Right lobe of liver (tissue), 4 donors: ENCODE measurements around the gene CHRD.
"Not testable (repeated sequence)": the region's sequence is repeated elsewhere in the genome, so short reads cannot be mapped to it uniquely, and the experiment has no call there.

Experiments used
- POLR2A ChIP-seq: fragments of 450-650 bp; IDR thresholded peaks from one replicate; pipeline ENCODE4 v1.6.1; 2017; ENCODE audit warnings: antibody characterized with exemption, mild to moderate bottlenecking
- TF ChIP-seq, protein P1 (sequence below), 4 donors: fragments of 200-600 bp in 3 of 4; fragments of 450-650 bp in 1 of 4; IDR thresholded peaks; one replicate each; pipeline versions ENCODE4 v1.5.1 to v1.8.0; 2016 to 2022; ENCODE audit warnings: antibody characterized with exemption in 4 of 4, mild to moderate bottlenecking in 2 of 4
- donor health status: DM: no; HTN: no; CAD: no.
- donor health status: DM: no; HTN: no; CAD: no.
- donor health status: DM: no; HTN: yes; CAD: no.

DNA sequence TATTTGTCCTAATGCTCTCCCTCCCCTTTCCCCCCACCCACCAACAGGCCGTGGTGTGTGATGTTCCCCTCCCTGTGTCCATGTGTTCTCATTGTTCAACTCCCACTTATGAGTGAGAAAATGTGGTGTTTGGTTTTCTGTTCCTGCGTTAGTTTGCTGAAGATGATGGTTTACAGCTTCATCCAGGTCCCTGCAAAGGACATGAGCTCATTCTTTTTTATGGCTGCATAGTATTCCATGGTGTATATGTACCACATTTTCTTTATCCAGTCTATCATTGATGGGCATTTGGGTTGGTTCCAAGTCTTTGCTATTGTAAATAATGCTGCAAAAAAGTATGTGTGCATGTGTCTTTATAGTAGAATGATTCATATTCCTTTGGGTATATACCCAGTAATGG, 53.3 kb downstream of the CHRD start:
- TF ChIP-seq, protein P1, sequence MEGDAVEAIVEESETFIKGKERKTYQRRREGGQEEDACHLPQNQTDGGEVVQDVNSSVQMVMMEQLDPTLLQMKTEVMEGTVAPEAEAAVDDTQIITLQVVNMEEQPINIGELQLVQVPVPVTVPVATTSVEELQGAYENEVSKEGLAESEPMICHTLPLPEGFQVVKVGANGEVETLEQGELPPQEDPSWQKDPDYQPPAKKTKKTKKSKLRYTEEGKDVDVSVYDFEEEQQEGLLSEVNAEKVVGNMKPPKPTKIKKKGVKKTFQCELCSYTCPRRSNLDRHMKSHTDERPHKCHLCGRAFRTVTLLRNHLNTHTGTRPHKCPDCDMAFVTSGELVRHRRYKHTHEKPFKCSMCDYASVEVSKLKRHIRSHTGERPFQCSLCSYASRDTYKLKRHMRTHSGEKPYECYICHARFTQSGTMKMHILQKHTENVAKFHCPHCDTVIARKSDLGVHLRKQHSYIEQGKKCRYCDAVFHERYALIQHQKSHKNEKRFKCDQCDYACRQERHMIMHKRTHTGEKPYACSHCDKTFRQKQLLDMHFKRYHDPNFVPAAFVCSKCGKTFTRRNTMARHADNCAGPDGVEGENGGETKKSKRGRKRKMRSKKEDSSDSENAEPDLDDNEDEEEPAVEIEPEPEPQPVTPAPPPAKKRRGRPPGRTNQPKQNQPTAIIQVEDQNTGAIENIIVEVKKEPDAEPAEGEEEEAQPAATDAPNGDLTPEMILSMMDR (IDR thresholded peaks at IDR 0.05): not testable (repeated sequence)
- not testable (repeated sequence) for TF ChIP-seq POLR2A
